ENCODE results near the gene MAP3K9. TPM values are rescaled to one million over a fixed set of nuclear protein-coding genes. Genes with fewer than 3 reads are reported as not detected.

The MAP3K9 gene
- total and polyA plus RNA-seq, 9 of the 15 experiments (the other 6 are each of a cell fraction or from before 2014, with no cell fraction given) = 0.03 to 0.60 (median 0.36) TPM

DNA sequence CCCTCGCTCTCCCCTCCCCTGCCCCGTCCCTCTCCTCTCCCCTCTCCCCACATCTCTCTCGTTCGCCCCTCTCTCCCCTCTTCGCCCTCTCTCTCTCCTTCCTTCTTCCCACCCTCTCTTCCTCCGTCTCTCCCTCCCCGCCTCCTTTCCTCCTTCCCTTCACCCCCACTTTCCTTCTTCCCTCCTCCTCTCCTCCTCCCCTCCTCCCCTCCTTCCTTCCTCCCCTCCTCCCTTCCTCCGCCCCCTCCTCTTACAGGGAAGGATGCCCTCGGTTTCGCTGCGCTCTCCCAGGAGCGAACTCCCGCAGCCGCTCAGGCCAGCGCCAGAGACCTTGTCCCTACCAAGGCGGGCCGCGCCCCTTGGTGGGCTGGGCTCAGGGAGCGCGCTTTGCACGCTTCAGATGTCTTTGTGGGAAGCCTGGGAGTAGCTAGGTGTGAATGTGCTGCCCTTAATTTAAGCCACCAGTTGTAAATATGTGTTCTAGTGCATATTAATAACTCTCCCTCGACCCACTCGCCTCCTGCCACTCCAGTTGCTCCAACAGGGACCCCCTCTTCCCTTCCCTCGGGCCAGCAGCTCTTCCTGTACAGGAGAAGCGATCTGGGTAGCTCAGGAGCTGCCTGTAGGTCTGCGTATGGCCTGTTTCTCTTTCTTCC is 13.3 kb upstream of the MAP3K9 start:
- Histone ChIP-seq H3K27me3 (ENCODE audit: control insufficient read depth in 2 of 2, insufficient read depth in 2 of 2, low read length in 2 of 2) (peaks cover 6% of the 10 kb centered on the region in 2 experiments; a peak in 4 of 5 replicates), H3K79me2 (ENCODE audit: control insufficient read depth, insufficient read depth, low read length) (no peaks in the 10 kb centered on the region), H3K9me1 (ENCODE audit: control insufficient read depth, insufficient read depth, low read length) (no peaks in the 10 kb centered on the region), H3K9me3 (replicated peaks; ENCODE audit: control insufficient read depth, insufficient read depth, low read depth, low read length) (no peaks in the 10 kb centered on the region), H4K20me1 (replicated peaks; ENCODE audit: control insufficient read depth, insufficient read depth, low read length) (no peaks in the 10 kb centered on the region), H3K9ac (ENCODE audit: insufficient read depth in 1 of 2, low read depth in 2 of 2, low read length in 2 of 2) (no peak overlapping the region), H3K36me3 (ENCODE audit: control insufficient read depth, insufficient read depth, low read length) (no peaks in the 10 kb centered on the region), H3K4me2 (ENCODE audit: insufficient read depth, low read length) (no peak overlapping the region), H3K4me3 (no peak overlapping the region), H3K27ac (ENCODE audit: extremely low read depth, low read depth, low read length) (no peak overlapping the region), H3K4me1 (replicated peaks in 1 of 2; ENCODE audit: control insufficient read depth in 2 of 2, insufficient read depth in 2 of 2, low read length in 2 of 2) (peaks cover 0 to 8% of the 10 kb centered on the region in 2 experiments; a peak in 2 of 5 replicates), H2AFZ (ENCODE audit: low read depth, low read length) (no peak overlapping the region)
- TF ChIP-seq, protein P1, sequence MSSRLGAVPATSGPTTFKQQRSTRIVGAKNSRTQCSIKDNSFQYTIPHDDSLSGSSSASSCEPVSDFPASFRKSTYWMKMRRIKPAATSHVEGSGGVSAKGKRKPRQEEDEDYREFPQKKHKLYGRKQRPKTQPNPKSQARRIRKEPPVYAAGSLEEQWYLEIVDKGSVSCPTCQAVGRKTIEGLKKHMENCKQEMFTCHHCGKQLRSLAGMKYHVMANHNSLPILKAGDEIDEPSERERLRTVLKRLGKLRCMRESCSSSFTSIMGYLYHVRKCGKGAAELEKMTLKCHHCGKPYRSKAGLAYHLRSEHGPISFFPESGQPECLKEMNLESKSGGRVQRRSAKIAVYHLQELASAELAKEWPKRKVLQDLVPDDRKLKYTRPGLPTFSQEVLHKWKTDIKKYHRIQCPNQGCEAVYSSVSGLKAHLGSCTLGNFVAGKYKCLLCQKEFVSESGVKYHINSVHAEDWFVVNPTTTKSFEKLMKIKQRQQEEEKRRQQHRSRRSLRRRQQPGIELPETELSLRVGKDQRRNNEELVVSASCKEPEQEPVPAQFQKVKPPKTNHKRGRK (tag; IDR thresholded peaks at IDR 0.05) = 0 out of 2 replicates have a peak, but pooled peaks have one; percentile 54
- TF ChIP-seq HMG20A (CRISPR knock-in tag; conservative IDR thresholded peaks at IDR 0.05) = no peak
- ChIA-PET CTCF (ENCODE audit: low intra/inter-chr PET ratio) (no interaction called here), POLR2A (no interaction called here)
- in situ Hi-C loops (cut with MboI) (no loop called here), intact Hi-C loops (cut with micrococcal nuclease) (no loop called here)
- FAIRE-seq (no peak), ATAC-seq (0 out of 3 replicates have a peak, but pooled peaks have one; percentile 25), DNase-seq (ENCODE audit: extremely low read depth in 1 of 4, low spot score in 3 of 4) (no peak)
- WGBS (ENCODE audit: insufficient coverage, low coverage, missing lambda C conversion rate) = 4% methylated on average over 4 of the region's 26 CpGs
- no TSS peak for BruUV-seq (replicated peaks)
